Right atrium auricular region (tissue), 2 donors: ENCODE results near the gene KIAA0232. TPM values are rescaled to one million over a fixed set of nuclear protein-coding genes. Genes with fewer than 3 reads are reported as not detected.

Source experiments
- DNase-seq: peaks from one replicate; pipeline ENCODE4 v3.0.0-alpha.2; 2019; ENCODE audit warnings: low spot score
- H3K27ac ChIP-seq, 2 donors: fragments of 200-600 bp; sonication (generic); 1 replicate in 1 of 2; 2 replicates in 1 of 2; pipeline ENCODE4 v1.5.1; 2016 to 2019
- H3K27me3 ChIP-seq, 2 donors: fragments of 200-600 bp; sonication (generic); one replicate each; pipeline versions ENCODE4 v1.5.1 to v1.6.0; 2017 to 2019
- H3K36me3 ChIP-seq: fragments of 200-600 bp; sonication (generic); one replicate; pipeline ENCODE4 v1.5.1; 2016
- H3K4me1 ChIP-seq, 2 donors: fragments of 200-600 bp; sonication (generic); one replicate each; pipeline versions ENCODE4 v1.5.1 to v1.6.0; 2017 to 2019
- H3K4me3 ChIP-seq, 2 donors: fragments of 200-600 bp; sonication (generic); 1 replicate in 1 of 2; 2 replicates in 1 of 2; pipeline ENCODE4 v1.5.1; 2017 to 2019; ENCODE audit warnings: mild to moderate bottlenecking in 1 of 2, moderate library complexity in 1 of 2
- H3K9me3 ChIP-seq, 2 donors: fragments of 200-600 bp; sonication (generic); one replicate each; pipeline ENCODE4 v1.5.1; 2019
- total RNA-seq, 2 donors: library from RNA; depleted of rRNA; stranded (reverse); fragments of >200 nt; gene quantifications; one replicate each; pipeline ENCODE4 v1.1.0, GENCODE V29; 2016
- TF ChIP-seq, protein P1 (sequence below), 2 donors: fragments of 200-600 bp; sonication (generic); IDR thresholded peaks; one replicate each; pipeline ENCODE4 v1.5.1; 2019; ENCODE audit warnings: antibody characterized with exemption in 2 of 2

KIAA0232 gene, protein sequence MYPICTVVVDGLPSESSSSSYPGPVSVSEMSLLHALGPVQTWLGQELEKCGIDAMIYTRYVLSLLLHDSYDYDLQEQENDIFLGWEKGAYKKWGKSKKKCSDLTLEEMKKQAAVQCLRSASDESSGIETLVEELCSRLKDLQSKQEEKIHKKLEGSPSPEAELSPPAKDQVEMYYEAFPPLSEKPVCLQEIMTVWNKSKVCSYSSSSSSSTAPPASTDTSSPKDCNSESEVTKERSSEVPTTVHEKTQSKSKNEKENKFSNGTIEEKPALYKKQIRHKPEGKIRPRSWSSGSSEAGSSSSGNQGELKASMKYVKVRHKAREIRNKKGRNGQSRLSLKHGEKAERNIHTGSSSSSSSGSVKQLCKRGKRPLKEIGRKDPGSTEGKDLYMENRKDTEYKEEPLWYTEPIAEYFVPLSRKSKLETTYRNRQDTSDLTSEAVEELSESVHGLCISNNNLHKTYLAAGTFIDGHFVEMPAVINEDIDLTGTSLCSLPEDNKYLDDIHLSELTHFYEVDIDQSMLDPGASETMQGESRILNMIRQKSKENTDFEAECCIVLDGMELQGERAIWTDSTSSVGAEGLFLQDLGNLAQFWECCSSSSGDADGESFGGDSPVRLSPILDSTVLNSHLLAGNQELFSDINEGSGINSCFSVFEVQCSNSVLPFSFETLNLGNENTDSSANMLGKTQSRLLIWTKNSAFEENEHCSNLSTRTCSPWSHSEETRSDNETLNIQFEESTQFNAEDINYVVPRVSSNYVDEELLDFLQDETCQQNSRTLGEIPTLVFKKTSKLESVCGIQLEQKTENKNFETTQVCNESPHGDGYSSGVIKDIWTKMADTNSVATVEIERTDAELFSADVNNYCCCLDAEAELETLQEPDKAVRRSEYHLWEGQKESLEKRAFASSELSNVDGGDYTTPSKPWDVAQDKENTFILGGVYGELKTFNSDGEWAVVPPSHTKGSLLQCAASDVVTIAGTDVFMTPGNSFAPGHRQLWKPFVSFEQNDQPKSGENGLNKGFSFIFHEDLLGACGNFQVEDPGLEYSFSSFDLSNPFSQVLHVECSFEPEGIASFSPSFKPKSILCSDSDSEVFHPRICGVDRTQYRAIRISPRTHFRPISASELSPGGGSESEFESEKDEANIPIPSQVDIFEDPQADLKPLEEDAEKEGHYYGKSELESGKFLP (N-terminal part only)
- total RNA-seq, result 10 to 100 TPM; 47.5 to 69.4 TPM

- Histone ChIP-seq H3K4me3 (peak within 1 kb of the TSS; percentile 96 to 99), H3K4me1 (peaks cover 0 to 42% of the 10 kb centered on the region in 2 donors), H3K9me3 (no peaks in the 10 kb centered on the region), H3K27me3 (no peaks in the 10 kb centered on the region), H3K36me3 (no peaks in the 10 kb centered on the region), H3K27ac (peak within 1 kb of the TSS; percentile 96 to 99)
- peak; percentile 85 for DNase-seq
- TF ChIP-seq, protein P1, sequence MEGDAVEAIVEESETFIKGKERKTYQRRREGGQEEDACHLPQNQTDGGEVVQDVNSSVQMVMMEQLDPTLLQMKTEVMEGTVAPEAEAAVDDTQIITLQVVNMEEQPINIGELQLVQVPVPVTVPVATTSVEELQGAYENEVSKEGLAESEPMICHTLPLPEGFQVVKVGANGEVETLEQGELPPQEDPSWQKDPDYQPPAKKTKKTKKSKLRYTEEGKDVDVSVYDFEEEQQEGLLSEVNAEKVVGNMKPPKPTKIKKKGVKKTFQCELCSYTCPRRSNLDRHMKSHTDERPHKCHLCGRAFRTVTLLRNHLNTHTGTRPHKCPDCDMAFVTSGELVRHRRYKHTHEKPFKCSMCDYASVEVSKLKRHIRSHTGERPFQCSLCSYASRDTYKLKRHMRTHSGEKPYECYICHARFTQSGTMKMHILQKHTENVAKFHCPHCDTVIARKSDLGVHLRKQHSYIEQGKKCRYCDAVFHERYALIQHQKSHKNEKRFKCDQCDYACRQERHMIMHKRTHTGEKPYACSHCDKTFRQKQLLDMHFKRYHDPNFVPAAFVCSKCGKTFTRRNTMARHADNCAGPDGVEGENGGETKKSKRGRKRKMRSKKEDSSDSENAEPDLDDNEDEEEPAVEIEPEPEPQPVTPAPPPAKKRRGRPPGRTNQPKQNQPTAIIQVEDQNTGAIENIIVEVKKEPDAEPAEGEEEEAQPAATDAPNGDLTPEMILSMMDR (IDR thresholded peaks at IDR 0.05), result no peak
These were observed at the start of gene KIAA0232 for GRCh38 chr4:6782147-6782845. Gene KIAA0232 (plus strand): TSS chr4:6782727. CDS start chr4:6824454, 41,727 bp downstream.

DNA sequence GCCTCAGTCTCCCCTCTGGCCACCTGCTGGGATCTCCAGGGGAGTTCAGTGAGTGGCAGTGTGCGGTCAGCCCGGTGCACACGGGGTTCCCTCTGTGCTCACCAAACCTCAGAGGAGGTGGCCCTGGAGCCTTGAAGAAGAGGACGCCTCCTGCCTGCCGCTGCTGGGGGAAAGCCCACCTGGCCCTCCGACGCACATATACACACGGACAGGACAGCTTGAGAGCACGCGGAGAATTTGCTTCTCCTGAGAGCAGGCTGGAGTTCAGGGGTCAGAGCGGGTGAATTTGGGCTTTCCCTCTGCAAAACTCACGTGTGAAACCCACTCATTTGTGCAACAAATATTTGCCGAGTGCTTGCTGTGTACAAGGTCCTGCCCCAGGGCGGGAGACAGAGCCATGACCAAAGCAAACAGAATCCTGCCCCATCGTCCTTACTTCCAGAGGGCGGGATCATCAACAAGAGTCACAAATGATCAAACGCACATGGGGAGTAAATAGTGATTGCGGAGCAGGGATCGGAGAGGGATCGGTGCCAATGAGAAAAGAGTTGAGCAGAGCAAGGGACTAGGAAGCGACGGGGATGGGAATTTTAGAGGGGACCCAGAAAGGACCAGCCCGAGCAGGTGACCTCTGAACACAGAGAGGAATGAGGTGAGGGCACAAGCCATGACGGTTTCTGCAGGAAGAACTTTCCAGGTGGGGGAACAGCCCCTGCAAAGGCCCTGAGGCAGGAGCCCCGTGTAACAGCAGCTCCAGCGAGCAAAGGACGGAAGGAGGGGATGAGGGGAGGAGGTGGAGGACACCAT is 49.0 kb upstream of the KIAA0232 start:
- DNase-seq, result no peak
- Histone ChIP-seq H3K36me3 (no peaks in the 10 kb centered on the region), H3K27ac (peak overlapping the region; percentile 69 to 82), H3K27me3 (no peaks in the 10 kb centered on the region), H3K4me3 (no peak overlapping the region), H3K9me3 (no peaks in the 10 kb centered on the region), H3K4me1 (peaks cover 0 to 23% of the 10 kb centered on the region in 2 donors)
- TF ChIP-seq, protein P1 (IDR thresholded peaks at IDR 0.05), result no peak

- TF ChIP-seq, protein P1 (IDR thresholded peaks at IDR 0.05), result no peak
- H3K9me3 ChIP-seq, result no peaks in the 10 kb centered on the region
These were observed 48.3 kb upstream of the KIAA0232 start for GRCh38 chr4:6734165-6734786.

GRCh38 chr4:6739920-6740319 is 42.6 kb upstream of the KIAA0232 start:
- no peaks in the 10 kb centered on the region for H3K9me3 ChIP-seq
- H3K4me1 ChIP-seq, result no peaks in the 10 kb centered on the region
- TF ChIP-seq, protein P1 (IDR thresholded peaks at IDR 0.05), result no peak
- no peaks in the 10 kb centered on the region for H3K27me3 ChIP-seq
- no peaks in the 10 kb centered on the region for H3K36me3 ChIP-seq
- no peak overlapping the region for H3K27ac ChIP-seq
- H3K4me3 ChIP-seq, result no peak overlapping the region
- no peak for DNase-seq

More at GRCh38 chr4:6734165-6734786, 48.3 kb upstream of the KIAA0232 start:
- DNase-seq, result no peak
- Histone ChIP-seq H3K27ac (no peak overlapping the region), H3K4me1 (peaks cover 0 to 23% of the 10 kb centered on the region in 2 donors), H3K4me3 (no peak overlapping the region), H3K36me3 (no peaks in the 10 kb centered on the region), H3K27me3 (no peaks in the 10 kb centered on the region)
